ENCODE results near the gene KAZN.

DNA sequence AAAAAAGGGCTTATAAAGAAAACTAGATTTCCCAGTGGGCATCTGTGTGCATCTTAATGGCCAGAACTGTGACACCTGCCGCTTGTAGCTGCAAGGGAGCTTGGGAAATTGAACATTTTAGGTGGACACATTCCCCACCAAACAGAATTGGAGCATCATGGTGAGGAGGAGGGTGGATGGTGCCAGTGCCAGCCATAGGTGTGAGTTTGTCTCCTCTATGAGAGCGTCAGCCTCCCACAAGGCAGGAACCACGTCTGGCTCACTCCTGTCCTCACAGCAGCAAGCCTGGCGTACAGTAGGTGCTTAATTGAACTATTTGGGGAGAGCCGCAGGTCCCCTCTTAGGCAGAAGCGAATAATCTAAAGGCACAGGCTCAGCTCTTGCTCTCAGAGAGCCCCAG is 430.6 kb downstream of the KAZN start:
- TF ChIP-seq BHLHE40 (IDR thresholded peaks at IDR 0.05; ENCODE audit: borderline replicate concordance) (no peak), L3MBTL2 (conservative IDR thresholded peaks at IDR 0.05) (no peak), TARDBP (IDR thresholded peaks at IDR 0.05) (no peak), NFRKB (IDR thresholded peaks at IDR 0.05) (no peak)

All from HEK293T (cell line).